NCI-H446 treated with DMSO at 0.1 percent for 48 hours (cell line): ENCODE results near the gene MMP8.

ENCODE experiments used
- DNase-seq: peaks from one replicate; lab custom pipeline; 2025; lab: John Stamatoyannopoulos, UW

Gene MMP8

GRCh38 chr11:102722821-102723220 lies 1.9 kb downstream of the MMP8 start:
- DNase-seq = no peak

GRCh38 chr11:102719620-102720277 lies 5.0 kb downstream of the MMP8 start:
- DNase-seq = no peak

GRCh38 chr11:102717280-102717679 lies 7.5 kb downstream of the MMP8 start:
- no peak for DNase-seq

- no peak for DNase-seq
These were observed 8.2 kb downstream of the MMP8 start for GRCh38 chr11:102716527-102716926.

- no peak for DNase-seq
These were observed 12.6 kb downstream of the MMP8 start for GRCh38 chr11:102712137-102712536.

- no peak for DNase-seq
These were observed 15.4 kb downstream of the MMP8 start for GRCh38 chr11:102709201-102709945.

GRCh38 chr11:102708654-102709053 lies 16.1 kb downstream of the MMP8 start:
- no peak for DNase-seq

GRCh38 chr11:102705626-102706025 lies 19.1 kb downstream of the MMP8 start, which contains the start of gene MMP27:
Gene MMP27 (minus strand): TSS chr11:102705769. CDS start chr11:102705714, 55 bp downstream.
- DNase-seq = no peak

GRCh38 chr11:102704841-102705240 lies 19.9 kb downstream of the MMP8 start:
- DNase-seq = no peak

GRCh38 chr11:102703826-102704493 lies 20.8 kb downstream of the MMP8 start:
- DNase-seq = no peak

- DNase-seq = no peak
These were observed 29.6 kb downstream of the MMP8 start for GRCh38 chr11:102695201-102695600.

- DNase-seq = no peak
These were observed 39.0 kb downstream of the MMP8 start for GRCh38 chr11:102685754-102686153.

- DNase-seq = no peak
These were observed 39.4 kb downstream of the MMP8 start for GRCh38 chr11:102685338-102685737.

GRCh38 chr11:102683277-102683676 lies 41.5 kb downstream of the MMP8 start:
- DNase-seq = no peak

GRCh38 chr11:102680945-102681344 lies 43.8 kb downstream of the MMP8 start:
- DNase-seq = no peak

- DNase-seq = no peak
These were observed 46.7 kb downstream of the MMP8 start for GRCh38 chr11:102678022-102678421.

GRCh38 chr11:102676084-102676483 lies 48.7 kb downstream of the MMP8 start:
- DNase-seq = no peak

- DNase-seq = no peak
These were observed 55.1 kb downstream of the MMP8 start for GRCh38 chr11:102669664-102670063.

GRCh38 chr11:102666331-102666957 lies 58.3 kb downstream of the MMP8 start:
- peak; percentile 13 for DNase-seq

- DNase-seq = no peak
These were observed 60.6 kb downstream of the MMP8 start for GRCh38 chr11:102664001-102664752.

GRCh38 chr11:102662607-102663006 lies 62.1 kb downstream of the MMP8 start:
- DNase-seq = no peak
